ENCODE results near the gene STXBP5. TPM values are rescaled to one million over a fixed set of nuclear protein-coding genes. Genes with fewer than 3 reads are reported as not detected.

The STXBP5 gene
- total RNA-seq, 1 experiment from 2014 or later, result 11.6 TPM

DNA sequence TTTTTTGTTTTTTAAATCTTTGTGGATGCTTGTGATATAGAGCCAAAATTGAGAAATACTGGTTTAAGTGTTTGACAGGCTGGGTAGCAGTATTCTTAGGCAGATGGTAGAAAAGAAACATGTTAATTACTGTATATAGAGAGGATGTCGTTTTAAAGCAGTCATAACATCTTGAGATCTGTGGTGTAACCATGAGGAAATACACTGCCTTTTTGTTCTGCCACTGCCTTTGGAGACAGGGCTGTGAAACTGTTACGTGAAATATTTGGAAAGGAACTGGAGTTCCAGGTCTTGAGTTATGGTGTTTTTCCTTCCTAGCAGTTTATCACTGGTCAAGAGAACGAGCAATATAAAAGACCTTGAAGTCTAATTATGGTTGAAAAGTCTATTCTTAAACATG, 19.5 kb downstream of the STXBP5 start:
- H3K9me3 Mint-ChIP-seq, result no peaks in the 10 kb centered on the region
- H4K8ac ChIP-seq (replicated peaks; ENCODE audit: insufficient read length, low read depth, low read length), result no peak overlapping the region
- H2BK15ac ChIP-seq (ENCODE audit: low read depth, low read length), result no peak overlapping the region
- H2BK5ac ChIP-seq (ENCODE audit: insufficient read length, low read length), result no peak overlapping the region
- H3K23ac ChIP-seq (ENCODE audit: insufficient read length, low read depth, low read length), result no peak overlapping the region
- no CpG with 5 or more reads among the region's 3 CpGs for WGBS (ENCODE audit: extremely low coverage, insufficient read length, low lambda C conversion rate)
- no peaks in the 10 kb centered on the region for H3K79me2 ChIP-seq (ENCODE audit: insufficient read depth, low read length)
- H2BK120ac ChIP-seq (ENCODE audit: low read depth, low read length, poor library complexity, severe bottlenecking), result no peak overlapping the region
- H3K4me2 ChIP-seq (ENCODE audit: insufficient read depth, insufficient read length, low read length), result no peak overlapping the region
- no peak overlapping the region for H3K9ac ChIP-seq (ENCODE audit: extremely low read depth, insufficient read length, low read length)
- no peak overlapping the region for H4K91ac ChIP-seq (ENCODE audit: insufficient read length, low read depth, low read length)
- no peak overlapping the region for H3K4me3 Mint-ChIP-seq
- no peak overlapping the region for H3K27ac ChIP-seq (ENCODE audit: insufficient read length, low read depth, low read length)
- no peak for TF ChIP-seq CTCF (conservative IDR thresholded peaks at IDR 0.05)
- H2BK12ac ChIP-seq (ENCODE audit: insufficient read length, low read depth, low read length), result no peak overlapping the region
- no peak overlapping the region for H4K5ac ChIP-seq (ENCODE audit: insufficient read length, low read depth, low read length)
- H2AK5ac ChIP-seq (ENCODE audit: insufficient read length, low read length), result no peak overlapping the region
- no peaks in the 10 kb centered on the region for H3K27me3 ChIP-seq (ENCODE audit: insufficient read depth, low read length)
- H3K18ac ChIP-seq (ENCODE audit: insufficient read length, low read depth, low read length), result no peak overlapping the region
- no peak overlapping the region for H3T11ph ChIP-seq (ENCODE audit: low read length)
- no peak overlapping the region for H2BK20ac ChIP-seq (ENCODE audit: low read depth, low read length, poor library complexity, severe bottlenecking)
- H4K20me1 ChIP-seq (ENCODE audit: control insufficient read depth, insufficient read depth, insufficient read length), result no peaks in the 10 kb centered on the region
- peaks cover 9 to 24% of the 10 kb centered on the region in 2 experiments for H3K4me1 Mint-ChIP-seq
- H3K14ac ChIP-seq (ENCODE audit: insufficient read depth, low read length), result no peak overlapping the region
- no peak for DNase-seq
- H3K27ac Mint-ChIP-seq, result 0 out of 7 replicates have a peak overlapping the region, but pooled peaks of 1 of the 3 experiments have one; percentile 46
- H3K4ac ChIP-seq (ENCODE audit: low read depth, low read length), result no peak overlapping the region
- no peaks in the 10 kb centered on the region for H3K23me2 ChIP-seq (ENCODE audit: insufficient read length, low read depth, low read length, poor library complexity, severe bottlenecking)
- peaks cover 6% of the 10 kb centered on the region; the same call in 1 of the 2 replicates for H3K4me1 ChIP-seq (ENCODE audit: insufficient read depth, low read length)
- no peaks in the 10 kb centered on the region; a peak in 1 of 7 replicates for H3K36me3 Mint-ChIP-seq (ENCODE audit: insufficient read depth in 1 of 3, low read depth in 3 of 3)
- H3K27me3 Mint-ChIP-seq (ENCODE audit: low read depth), result no peaks in the 10 kb centered on the region
- no peak overlapping the region for H3K56ac ChIP-seq (ENCODE audit: insufficient read length, low read depth, low read length)
- no peaks in the 10 kb centered on the region for H3K9me3 ChIP-seq (ENCODE audit: control insufficient read depth, low read depth, low read length)
- no peak overlapping the region for H2AFZ ChIP-seq (ENCODE audit: low read length)
- H3K79me1 ChIP-seq (ENCODE audit: insufficient read depth, low read depth, low read length, poor library complexity, severe bottlenecking), result no peaks in the 10 kb centered on the region

Measured in H9 (cell line).